HepG2 (cell line): ENCODE results near the gene RAB43. TPM values are rescaled to one million over a fixed set of nuclear protein-coding genes. Genes with fewer than 3 reads are reported as not detected.
A peak's percentile ranks its signal among the peaks of the same experiment; 100 is the strongest.

ENCODE experiments used
- AGO1 ChIP-seq: fragments of 200-400 bp; formaldehyde crosslinking; IDR thresholded peaks from 2 replicates; pipeline ENCODE4 v1.6.1; 2017; ENCODE audit warnings: mild to moderate bottlenecking, low read depth, low read length, moderate library complexity; ENCODE audit not compliant: poor library complexity, severe bottlenecking
- AHR ChIP-seq: IDR thresholded peaks from 2 replicates; pipeline ENCODE4 v1.6.1; 2018; ENCODE audit warnings: missing genetic modification reagents, missing compliant biosample characterization
- BRF2 ChIP-seq: sonication (generic); formaldehyde crosslinking; IDR thresholded peaks from 2 replicates; pipeline ENCODE4 v1.8.1; 2022; ENCODE audit warnings: mild to moderate bottlenecking, missing genetic modification reagents
- CSRNP2 ChIP-seq: sonication (generic); formaldehyde crosslinking; conservative IDR thresholded peaks from 2 replicates; pipeline ENCODE4 v1.8.0; 2022; ENCODE audit warnings: low read depth, missing genetic modification reagents
- HIC2 ChIP-seq: sonication (generic); formaldehyde crosslinking; IDR thresholded peaks from 2 replicates; pipeline ENCODE4 v1.9.0; 2022; ENCODE audit warnings: low read depth, missing genetic modification reagents
- HINFP ChIP-seq: sonication (generic); formaldehyde crosslinking; IDR thresholded peaks from 2 replicates; pipeline ENCODE4 v1.4.0; 2020; ENCODE audit warnings: low read depth, mild to moderate bottlenecking, missing genetic modification reagents
- HMG20A ChIP-seq: IDR thresholded peaks from 2 replicates; pipeline ENCODE4 v1.6.1; 2016; ENCODE audit warnings: borderline replicate concordance
- HMG20B ChIP-seq: conservative IDR thresholded peaks from 2 replicates; pipeline ENCODE4 v1.6.1; 2016; ENCODE audit warnings: missing genetic modification reagents, missing compliant biosample characterization
- HNRNPL ChIP-seq: fragments of 200-400 bp; formaldehyde crosslinking; IDR thresholded peaks from 2 replicates; pipeline ENCODE4 v1.6.1; 2017; ENCODE audit warnings: mild to moderate bottlenecking, low read depth, low read length
- IRF9 ChIP-seq: sonication (generic); formaldehyde crosslinking; IDR thresholded peaks from 2 replicates; pipeline ENCODE4 v1.8.0; 2022; ENCODE audit warnings: missing genetic modification reagents, mild to moderate bottlenecking, borderline replicate concordance
- IRX3 ChIP-seq: sonication (generic); formaldehyde crosslinking; IDR thresholded peaks from 2 replicates; pipeline ENCODE4 v1.8.1; 2023; ENCODE audit warnings: mild to moderate bottlenecking, low read depth, missing genetic modification reagents, borderline replicate concordance
- JUNB ChIP-seq: sonication (generic); formaldehyde crosslinking; IDR thresholded peaks from 2 replicates; pipeline ENCODE4 v1.8.0; 2022; ENCODE audit warnings: missing genetic modification reagents, mild to moderate bottlenecking, borderline replicate concordance
- NFKBIZ ChIP-seq: IDR thresholded peaks from 2 replicates; pipeline ENCODE4 v1.6.1; 2018; ENCODE audit warnings: missing genetic modification reagents, missing compliant biosample characterization
- RNF2 ChIP-seq: fragments of 450-650 bp; conservative IDR thresholded peaks from 2 replicates; pipeline ENCODE4 v1.6.1; 2016; ENCODE audit warnings: low read depth
- SNAI1 ChIP-seq: sonication (generic); formaldehyde crosslinking; IDR thresholded peaks from 2 replicates; pipeline ENCODE4 v1.5.0; 2020; ENCODE audit warnings: mild to moderate bottlenecking, missing genetic modification reagents, borderline replicate concordance
- SRY ChIP-seq: sonication (generic); formaldehyde crosslinking; IDR thresholded peaks from 2 replicates; pipeline ENCODE4 v1.8.0; 2022; ENCODE audit warnings: mild to moderate bottlenecking, missing genetic modification reagents
- TSC22D2 ChIP-seq: sonication (generic); formaldehyde crosslinking; IDR thresholded peaks from 2 replicates; pipeline ENCODE4 v1.5.1; 2020; ENCODE audit warnings: missing genetic modification reagents, mild to moderate bottlenecking, borderline replicate concordance
- ZKSCAN8 ChIP-seq: IDR thresholded peaks from 2 replicates; pipeline ENCODE4 v1.6.1; 2016; ENCODE audit warnings: borderline replicate concordance, missing genetic modification reagents, missing compliant biosample characterization
- ZNF546 ChIP-seq: sonication (generic); formaldehyde crosslinking; conservative IDR thresholded peaks from 2 replicates; pipeline ENCODE4 v1.8.1; 2023; ENCODE audit warnings: mild to moderate bottlenecking, missing genetic modification reagents
- ZNF557 ChIP-seq: sonication (generic); formaldehyde crosslinking; IDR thresholded peaks from 2 replicates; pipeline ENCODE4 v1.4.0; 2020; ENCODE audit warnings: missing genetic modification reagents
- ZNF800 ChIP-seq: sonication (generic); formaldehyde crosslinking; IDR thresholded peaks from 2 replicates; pipeline ENCODE4 v1.4.0; 2020; ENCODE audit warnings: missing genetic modification reagents
- polyA plus RNA-seq, 8 experiments: library from polyadenylated mRNA; depleted of rRNA in 3 of 8; stranded (reverse) in 7 of 8; unstranded in 1 of 8; fragments of >200 nt; fragmentation: Illumina TruSeq in 4 of 8; extraction: Trizol in 4 of 8; gene quantifications; 2 replicates each; pipeline versions ENCODE4 v1.2.1 to v1.2.3, GENCODE V29; 2011 to 2016; ENCODE audit warnings: low read depth in 4 of 8, missing spikeins in 1 of 8, mixed read lengths in 1 of 8; ENCODE audit not compliant: insufficient read depth in 1 of 8
- total RNA-seq, 5 experiments: library from RNA; depleted of rRNA; stranded (reverse); fragments of >200 nt; fragmentation: Illumina TruSeq; extraction: Trizol; gene quantifications; 2 replicates each; pipeline ENCODE4 v1.2.3, GENCODE V29; 2016; ENCODE audit warnings: low read depth in 1 of 5

The RAB43 gene
- total and polyA plus RNA-seq, 2 of the 13 experiments (the other 11 are each of a cell fraction or from before 2014, with no cell fraction given): 11.8 to 18.4 TPM

GRCh38 chr3:129087138-129087702, 34.4 kb downstream of the RAB43 start (continued):
- no peak for TF ChIP-seq HIC2 (CRISPR knock-in tag)
- no peak for TF ChIP-seq SRY (CRISPR knock-in tag)
- TF ChIP-seq BRF2: no peak
- no peak for TF ChIP-seq IRF9 (CRISPR knock-in tag)
- no peak for TF ChIP-seq ZKSCAN8 (CRISPR knock-in tag)
- no peak for TF ChIP-seq ZNF800 (CRISPR knock-in tag)
- TF ChIP-seq AGO1: no peak
- no peak for TF ChIP-seq JUNB (CRISPR knock-in tag)
- no peak for TF ChIP-seq TSC22D2 (CRISPR knock-in tag)
- peak; percentile 79 for TF ChIP-seq HNRNPL
- no peak for TF ChIP-seq ZNF557
- TF ChIP-seq IRX3 (CRISPR knock-in tag): no peak
- TF ChIP-seq NFKBIZ (CRISPR knock-in tag): no peak
- no peak for TF ChIP-seq HMG20B (CRISPR knock-in tag)
- no peak for TF ChIP-seq CSRNP2 (CRISPR knock-in tag)
- no peak for TF ChIP-seq ZNF546 (CRISPR knock-in tag)
- no peak for TF ChIP-seq HMG20A
- no peak for TF ChIP-seq RNF2
- TF ChIP-seq HINFP: no peak
- 0 out of 2 replicates have a peak, but pooled peaks have one; percentile 42 for TF ChIP-seq AHR (CRISPR knock-in tag)
- no peak for TF ChIP-seq SNAI1
